AG04450 (cell line): Measurements from ENCODE around the gene MEOX2. TPM values are rescaled to one million over a fixed set of nuclear protein-coding genes. Genes with fewer than 3 reads are reported as not detected.

Source experiments
- CTCF ChIA-PET: fragments of 300-600, 350-600 bp; formaldehyde crosslinking; extraction: SDS; loops from one replicate; lab custom pipeline; 2022; ENCODE audit warnings: antibody characterized with exemption, inconsistent platforms; lab: Charles Lee
- POLR2A ChIA-PET: fragments of 350-600 bp; formaldehyde crosslinking; extraction: SDS; loops from one replicate; lab custom pipeline; 2021; ENCODE audit warnings: antibody characterized with exemption, inconsistent platforms; lab: Yijun Ruan, JAX
- DNase-seq: peaks from one replicate; pipeline ENCODE4 v3.0.0-alpha.2; 2011; ENCODE audit warnings: low read depth, low spot score
- H3K27ac ChIP-seq: one replicate; pipeline ENCODE4 v1.5.1; 2012; ENCODE audit warnings: low read depth, low read length, control low read depth
- H3K27me3 ChIP-seq: one replicate; pipeline ENCODE4 v1.6.0; 2012; ENCODE audit warnings: low read length; ENCODE audit not compliant: control insufficient read depth, insufficient read depth
- H3K4me3 ChIP-seq: 2 replicates; pipeline ENCODE4 v1.5.1; 2011; ENCODE audit warnings: mild to moderate bottlenecking, low read depth, low read length, control low read depth
- H3K9me3 ChIP-seq: 2 replicates; pipeline ENCODE4 v1.5.1; 2012; ENCODE audit warnings: low read length; ENCODE audit not compliant: control insufficient read depth, insufficient read depth
- CTCF ChIP-seq: IDR thresholded peaks from 2 replicates; pipeline ENCODE4 v1.5.1; 2011; ENCODE audit warnings: low read depth, low read length, control low read depth, inconsistent platforms
- polyA plus RNA-seq: library from polyadenylated mRNA; depleted of rRNA; stranded (reverse); fragments of >200 nt; gene quantifications from 2 replicates; pipeline ENCODE4 v1.2.3, GENCODE V29; 2011

MEOX2 gene
- polyA plus RNA-seq, 1 experiment = not detected

GRCh38 chr7:15719311-15719710 is 32.8 kb upstream of the MEOX2 start:
- CTCF ChIA-PET = interaction anchor here (0.9 to 4.4 kb wide), 4 partner anchors 10 to 416 kb away, joined by 4 to 40 read pairs (median 34); no protein-coding TSS in a partner anchor

GRCh38 chr7:15715435-15715834 is 29.0 kb upstream of the MEOX2 start:
- no peak for DNase-seq
- CTCF ChIA-PET = interaction anchor here (1.3 kb wide), 1 partner anchor 356 kb away, joined by 3 read pairs; no protein-coding TSS in a partner anchor
- Histone ChIP-seq H3K9me3 (no peaks in the 10 kb centered on the region), H3K4me3 (no peak overlapping the region), H3K27me3 (no peaks in the 10 kb centered on the region), H3K27ac (no peak overlapping the region)
- TF ChIP-seq CTCF = no peak
- POLR2A ChIA-PET = no interaction called here

More at GRCh38 chr7:15719311-15719710, 32.8 kb upstream of the MEOX2 start:
- Histone ChIP-seq H3K27ac (no peak overlapping the region), H3K4me3 (no peak overlapping the region), H3K27me3 (no peaks in the 10 kb centered on the region), H3K9me3 (no peaks in the 10 kb centered on the region)
- no peak for TF ChIP-seq CTCF
- no peak for DNase-seq
- POLR2A ChIA-PET = no interaction called here

- no peaks in the 10 kb centered on the region for H3K27me3 ChIP-seq
- no peak for DNase-seq
- TF ChIP-seq CTCF = no peak
- ChIA-PET POLR2A (no interaction called here), CTCF (interaction anchor here (6.2 kb wide), 1 partner anchor 12 kb away, joined by 27 read pairs; no protein-coding TSS in a partner anchor)
- no peak overlapping the region for H3K4me3 ChIP-seq
- no peaks in the 10 kb centered on the region for H3K9me3 ChIP-seq
- H3K27ac ChIP-seq = no peak overlapping the region
These were observed 23.5 kb upstream of the MEOX2 start for GRCh38 chr7:15709978-15710377.

- no peak for TF ChIP-seq CTCF
- H3K9me3 ChIP-seq = no peaks in the 10 kb centered on the region
- H3K27me3 ChIP-seq = no peaks in the 10 kb centered on the region
- ChIA-PET POLR2A (no interaction called here), CTCF (interaction anchor here (6.2 kb wide), 1 partner anchor 14 kb away, joined by 27 read pairs; no protein-coding TSS in a partner anchor)
- DNase-seq = no peak
- no peak overlapping the region for H3K4me3 ChIP-seq
- no peak overlapping the region for H3K27ac ChIP-seq
These were observed 21.1 kb upstream of the MEOX2 start for GRCh38 chr7:15707570-15707969.

- TF ChIP-seq CTCF = no peak
- H3K27ac ChIP-seq = no peak overlapping the region
- no peak overlapping the region for H3K4me3 ChIP-seq
- H3K9me3 ChIP-seq = no peaks in the 10 kb centered on the region
- H3K27me3 ChIP-seq = no peaks in the 10 kb centered on the region
- ChIA-PET POLR2A (no interaction called here), CTCF (interaction anchor here (3.0 kb wide), 1 partner anchor 17 kb away, joined by 17 read pairs; no protein-coding TSS in a partner anchor)
- no peak for DNase-seq
These were observed 17.2 kb upstream of the MEOX2 start for GRCh38 chr7:15703732-15704131.
